GM10266 (cell line): Measurements from ENCODE around the gene ADGRB3.

Source experiments
- DNase-seq: peaks from one replicate; pipeline ENCODE4 v3.0.0; 2012; ENCODE audit errors: extremely low spot score
- CTCF ChIP-seq: IDR thresholded peaks from 2 replicates; pipeline ENCODE4 v1.5.1; 2012; ENCODE audit warnings: mild to moderate bottlenecking, low read depth; ENCODE audit not compliant: control insufficient read depth, insufficient read depth; ENCODE audit errors: missing control alignments

Gene ADGRB3

GRCh38 chr6:69026243-69026642, 391.2 kb downstream of the ADGRB3 start:
- no peak for DNase-seq
- no peak for TF ChIP-seq CTCF

GRCh38 chr6:69026715-69027114, 391.6 kb downstream of the ADGRB3 start:
- no peak for TF ChIP-seq CTCF
- no peak for DNase-seq

- no peak for DNase-seq
- TF ChIP-seq CTCF = no peak
Measured at GRCh38 chr6:69027861-69028260, 392.8 kb downstream of the ADGRB3 start.

GRCh38 chr6:69038841-69039240, 403.8 kb downstream of the ADGRB3 start:
- TF ChIP-seq CTCF = no peak
- no peak for DNase-seq

- DNase-seq = no peak
- TF ChIP-seq CTCF = no peak
Measured at GRCh38 chr6:69042297-69042696, 407.2 kb downstream of the ADGRB3 start.

GRCh38 chr6:69044534-69044933, 409.5 kb downstream of the ADGRB3 start:
- DNase-seq = no peak
- no peak for TF ChIP-seq CTCF

- DNase-seq = no peak
- no peak for TF ChIP-seq CTCF
Measured at GRCh38 chr6:69059413-69059812, 424.3 kb downstream of the ADGRB3 start.

GRCh38 chr6:69061066-69061465, 426.0 kb downstream of the ADGRB3 start:
- TF ChIP-seq CTCF = no peak
- no peak for DNase-seq
